ENCODE results near the gene ADGRV1.

- TF ChIP-seq CTCF (conservative IDR thresholded peaks at IDR 0.05; ENCODE audit: low read depth, low read length) (no peak), EZH2 (IDR thresholded peaks at IDR 0.05; ENCODE audit: borderline replicate concordance, low read depth, low read length, poor library complexity, severe bottlenecking) (no peak)
These were observed 474.8 kb downstream of the ADGRV1 start for GRCh38 chr5:91033370-91033769.

All from A673 (cell line).